22Rv1 (cell line): Measurements from ENCODE around the gene TMEM61.

Experiments
- ZFX ChIP-seq: fragments of 450-650 bp; IDR thresholded peaks from 2 replicates; pipeline ENCODE4 v1.6.1; 2017; ENCODE audit warnings: antibody characterized with exemption, borderline replicate concordance
- TF ChIP-seq, protein P1 (sequence below): fragments of 450-650 bp; IDR thresholded peaks from 2 replicates; pipeline ENCODE4 v1.5.1; 2017; ENCODE audit warnings: mild to moderate bottlenecking

GRCh38 chr1:55038974-55039341, 58.5 kb downstream of the TMEM61 start:
- TF ChIP-seq, protein P1, sequence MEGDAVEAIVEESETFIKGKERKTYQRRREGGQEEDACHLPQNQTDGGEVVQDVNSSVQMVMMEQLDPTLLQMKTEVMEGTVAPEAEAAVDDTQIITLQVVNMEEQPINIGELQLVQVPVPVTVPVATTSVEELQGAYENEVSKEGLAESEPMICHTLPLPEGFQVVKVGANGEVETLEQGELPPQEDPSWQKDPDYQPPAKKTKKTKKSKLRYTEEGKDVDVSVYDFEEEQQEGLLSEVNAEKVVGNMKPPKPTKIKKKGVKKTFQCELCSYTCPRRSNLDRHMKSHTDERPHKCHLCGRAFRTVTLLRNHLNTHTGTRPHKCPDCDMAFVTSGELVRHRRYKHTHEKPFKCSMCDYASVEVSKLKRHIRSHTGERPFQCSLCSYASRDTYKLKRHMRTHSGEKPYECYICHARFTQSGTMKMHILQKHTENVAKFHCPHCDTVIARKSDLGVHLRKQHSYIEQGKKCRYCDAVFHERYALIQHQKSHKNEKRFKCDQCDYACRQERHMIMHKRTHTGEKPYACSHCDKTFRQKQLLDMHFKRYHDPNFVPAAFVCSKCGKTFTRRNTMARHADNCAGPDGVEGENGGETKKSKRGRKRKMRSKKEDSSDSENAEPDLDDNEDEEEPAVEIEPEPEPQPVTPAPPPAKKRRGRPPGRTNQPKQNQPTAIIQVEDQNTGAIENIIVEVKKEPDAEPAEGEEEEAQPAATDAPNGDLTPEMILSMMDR = no peak
- no peak for TF ChIP-seq ZFX
